AG20443 (cell line): ENCODE data around the gene BBX.
A peak's percentile ranks its signal among the peaks of the same experiment; 100 is the strongest.
"Not testable (repeated sequence)": the region's sequence is repeated elsewhere in the genome, so short reads cannot be mapped to it uniquely, and the experiment has no call there.

ENCODE experiments used
- DNase-seq: peaks from one replicate; pipeline ENCODE4 v3.0.0; 2012; ENCODE audit warnings: low spot score, mixed read lengths

Gene BBX

GRCh38 chr3:107542665-107543064, 19.9 kb downstream of the BBX start:
- DNase-seq, result no peak

GRCh38 chr3:107543666-107544065, 20.9 kb downstream of the BBX start:
- no peak for DNase-seq

DNA sequence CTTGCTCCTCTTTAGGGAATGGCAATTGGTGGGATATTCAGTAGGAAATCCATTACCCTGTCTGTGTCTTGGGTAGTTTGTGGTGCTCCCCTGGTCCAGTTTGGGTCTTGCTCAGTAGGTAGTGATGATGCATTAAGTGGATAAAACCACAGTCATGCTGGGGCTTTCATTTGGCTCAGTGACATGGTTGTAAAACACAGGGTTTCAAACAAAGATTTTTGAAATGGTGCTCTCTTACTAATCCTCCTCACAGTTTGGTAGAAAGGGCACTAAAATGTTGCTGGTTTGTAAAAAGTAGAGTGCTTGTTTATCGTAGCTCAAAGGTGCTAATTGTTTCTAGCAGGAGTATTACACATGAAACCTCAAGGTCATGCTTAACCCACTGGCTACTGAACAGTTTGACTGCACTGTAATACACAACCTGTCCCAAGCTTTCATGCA, 22.9 kb downstream of the BBX start:
- DNase-seq, result peak; percentile 54

- DNase-seq, result no peak
Observed at GRCh38 chr3:107548601-107549000, 25.8 kb downstream of the BBX start.

- no peak for DNase-seq
Observed at GRCh38 chr3:107555359-107555758, 32.6 kb downstream of the BBX start.

DNA sequence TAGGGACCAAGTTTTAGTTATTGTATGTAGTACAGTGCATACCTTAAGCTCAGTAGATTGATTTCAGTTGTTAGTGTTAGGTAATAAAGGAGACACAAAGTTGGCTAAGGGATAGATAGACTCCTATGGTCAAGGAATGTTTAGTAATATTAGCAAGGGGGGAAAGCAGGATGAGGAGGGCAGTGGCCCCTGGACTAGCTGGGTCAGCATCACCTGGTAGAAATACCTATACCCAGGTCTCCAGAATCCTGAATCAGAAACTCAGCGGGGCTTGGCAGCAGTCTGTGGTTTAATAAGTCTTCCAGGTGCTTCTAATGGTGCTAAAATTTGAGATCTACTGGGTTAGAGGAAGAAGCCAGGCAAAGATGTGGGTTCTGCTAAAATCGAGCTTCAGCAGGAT, 35.0 kb downstream of the BBX start:
- DNase-seq, result no peak

- DNase-seq, result no peak
Observed at GRCh38 chr3:107560166-107560565, 37.4 kb downstream of the BBX start.

DNA sequence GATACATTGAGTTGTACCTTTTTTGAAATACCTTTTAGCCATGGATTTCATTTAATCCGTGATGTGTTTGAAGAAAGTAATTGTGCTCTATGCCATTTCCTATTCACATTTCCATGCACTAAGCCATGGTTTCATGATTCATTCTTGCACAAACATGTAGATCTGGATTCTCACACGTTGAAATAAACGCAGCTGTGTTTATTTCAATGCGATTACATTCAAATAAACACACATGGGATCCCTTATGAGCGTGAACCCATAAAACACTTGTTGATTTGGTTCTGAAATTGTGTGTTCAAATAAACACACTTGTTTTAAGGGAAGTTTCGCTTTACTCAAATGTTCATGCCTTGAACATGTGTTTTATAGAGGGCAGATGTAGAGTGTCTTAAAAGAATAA, 39.2 kb downstream of the BBX start:
- DNase-seq, result no peak

GRCh38 chr3:107562969-107563529, 40.3 kb downstream of the BBX start:
- no peak for DNase-seq

DNA sequence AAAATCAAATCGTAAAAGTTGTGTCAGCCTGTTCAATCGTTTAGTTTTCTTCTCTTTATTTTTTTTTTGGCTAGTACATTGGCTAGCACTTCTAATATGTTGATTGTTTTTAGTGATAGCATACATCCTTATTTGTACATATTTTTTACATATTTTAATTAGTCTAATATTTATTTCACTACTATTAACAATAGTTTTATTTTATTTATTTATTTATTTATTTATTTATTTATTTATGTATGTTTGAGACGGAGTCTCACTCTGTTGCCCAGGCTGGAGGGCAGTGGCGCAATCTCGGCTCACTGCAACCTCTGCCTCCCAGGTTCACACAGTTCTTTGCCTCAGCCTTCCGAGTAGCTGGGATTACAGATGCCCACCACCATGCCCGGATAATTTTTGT, 42.5 kb downstream of the BBX start:
- DNase-seq, result not testable (repeated sequence)

GRCh38 chr3:107571089-107571488, 48.3 kb downstream of the BBX start:
- not testable (repeated sequence) for DNase-seq

- not testable (repeated sequence) for DNase-seq
Observed at GRCh38 chr3:107571492-107571891, 48.7 kb downstream of the BBX start.

DNA sequence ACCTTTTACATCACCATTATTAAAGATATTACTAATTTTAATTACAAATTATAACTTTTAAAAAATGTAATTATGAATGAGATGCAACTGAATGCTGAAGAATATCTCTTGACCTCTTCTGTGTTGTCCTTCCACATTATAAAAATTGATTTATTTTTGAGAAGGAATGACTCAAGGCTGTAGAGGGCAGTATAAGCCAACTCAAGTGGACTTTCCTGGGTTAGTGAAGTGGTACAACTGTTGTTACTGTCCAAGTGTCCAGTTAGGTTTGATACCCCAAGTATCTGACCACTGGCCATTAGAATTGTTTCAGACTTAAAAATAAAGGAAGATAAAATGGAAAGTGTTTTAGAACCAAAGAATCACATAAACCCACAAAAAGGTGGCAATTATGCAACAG, 51.9 kb downstream of the BBX start:
- peak; percentile 50 for DNase-seq

DNA sequence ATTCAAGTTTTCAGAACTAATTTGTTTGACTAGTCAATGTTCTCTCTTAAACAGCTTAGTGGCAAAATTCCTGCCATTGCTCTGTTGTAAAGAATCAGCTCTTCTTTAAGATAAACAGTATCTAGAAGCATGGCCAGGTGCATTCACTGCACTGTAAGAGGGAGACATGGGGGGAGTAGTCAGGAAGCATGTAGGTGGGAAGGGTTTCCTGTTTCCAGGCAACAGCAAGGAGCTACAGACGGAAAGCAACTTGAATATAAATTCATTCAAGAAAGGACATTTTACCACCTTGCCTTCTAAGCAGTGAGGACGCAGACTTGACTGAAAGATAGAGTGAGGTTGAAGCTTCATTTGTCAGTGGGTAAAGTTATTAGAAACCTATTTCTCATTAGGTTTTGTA, 55.3 kb downstream of the BBX start:
- DNase-seq, result no peak

DNA sequence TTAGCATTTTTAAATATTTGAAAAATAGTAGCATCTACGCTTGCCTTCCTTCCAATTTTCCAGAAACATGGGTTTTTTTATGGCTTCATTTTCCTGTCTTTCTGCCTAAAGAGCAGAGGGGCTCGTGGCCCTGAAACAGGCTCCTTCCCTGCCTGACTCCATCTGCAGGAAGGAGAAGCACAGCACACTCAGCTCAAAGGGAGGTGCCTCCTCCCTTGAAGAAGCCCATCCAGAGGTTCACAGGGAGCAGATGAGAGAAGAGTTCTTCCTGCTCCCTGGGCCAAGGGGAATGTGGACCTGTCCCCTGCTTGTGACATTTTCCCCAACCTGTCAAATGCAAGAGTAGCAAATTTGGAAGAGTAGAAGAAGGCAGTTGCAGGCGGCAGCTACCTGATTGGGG, 55.8 kb downstream of the BBX start:
- no peak for DNase-seq

DNA sequence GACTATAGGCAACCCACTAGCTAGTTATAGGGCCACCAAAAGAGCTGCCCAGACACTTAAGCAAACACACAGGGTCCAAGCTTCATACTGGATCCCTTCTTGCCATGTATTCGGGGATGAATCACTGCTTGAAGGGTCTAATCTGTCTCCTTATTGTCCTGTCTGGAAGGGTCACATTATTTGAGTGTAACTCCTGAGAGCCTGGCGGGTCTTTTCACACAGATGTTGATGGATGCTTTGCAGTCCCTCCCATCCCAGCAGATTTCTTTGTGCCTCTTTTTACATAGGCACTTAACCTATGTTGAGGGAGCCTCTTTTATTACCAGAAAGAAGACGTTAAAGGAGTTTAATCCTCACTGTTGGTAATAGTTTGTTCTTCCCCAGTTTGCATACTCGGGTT, 56.6 kb downstream of the BBX start:
- no peak for DNase-seq

GRCh38 chr3:107581230-107581629, 58.5 kb downstream of the BBX start:
- DNase-seq, result no peak

DNA sequence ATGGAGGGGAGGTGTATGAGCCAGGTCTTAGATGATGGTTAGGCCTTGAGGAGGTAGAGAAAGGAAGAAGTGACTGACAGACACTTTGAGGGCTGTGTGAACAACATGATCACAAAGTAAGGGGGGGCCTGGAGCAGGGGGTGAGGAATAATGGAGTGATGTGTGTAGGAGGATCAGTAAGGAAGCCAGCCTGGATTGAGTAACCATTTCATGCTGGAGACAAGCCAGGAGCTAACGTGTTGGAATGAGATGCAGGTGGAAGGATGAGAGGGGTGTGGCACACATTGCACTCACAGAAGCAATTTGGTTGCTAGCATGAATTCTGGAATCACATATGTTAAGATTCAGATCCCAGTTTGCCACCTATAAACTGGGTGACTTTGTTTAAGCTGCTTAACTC, 65.5 kb downstream of the BBX start:
- DNase-seq, result no peak

DNA sequence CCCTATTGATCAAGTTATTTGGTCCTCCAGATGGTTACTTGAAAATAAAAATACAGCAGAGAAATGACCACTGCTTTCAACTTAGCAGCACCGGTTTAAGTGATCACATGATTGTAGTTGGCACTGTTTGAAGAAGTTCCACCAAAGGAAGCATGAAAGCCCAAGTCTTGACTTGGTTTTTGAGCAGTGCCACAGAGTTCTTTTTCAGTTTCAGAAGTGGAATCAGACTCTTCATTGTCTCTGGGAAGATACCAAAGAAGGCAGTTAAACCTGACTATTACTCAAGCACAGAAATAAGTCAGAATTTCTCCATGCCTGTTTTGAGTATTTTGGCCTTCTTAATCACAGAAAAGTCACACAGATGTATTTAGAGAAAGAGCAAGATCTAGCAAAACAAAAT, 66.7 kb downstream of the BBX start:
- no peak for DNase-seq

- no peak for DNase-seq
Observed at GRCh38 chr3:107590786-107591185, 68.0 kb downstream of the BBX start.

- DNase-seq, result no peak
Observed at GRCh38 chr3:107592073-107592472, 69.3 kb downstream of the BBX start.

DNA sequence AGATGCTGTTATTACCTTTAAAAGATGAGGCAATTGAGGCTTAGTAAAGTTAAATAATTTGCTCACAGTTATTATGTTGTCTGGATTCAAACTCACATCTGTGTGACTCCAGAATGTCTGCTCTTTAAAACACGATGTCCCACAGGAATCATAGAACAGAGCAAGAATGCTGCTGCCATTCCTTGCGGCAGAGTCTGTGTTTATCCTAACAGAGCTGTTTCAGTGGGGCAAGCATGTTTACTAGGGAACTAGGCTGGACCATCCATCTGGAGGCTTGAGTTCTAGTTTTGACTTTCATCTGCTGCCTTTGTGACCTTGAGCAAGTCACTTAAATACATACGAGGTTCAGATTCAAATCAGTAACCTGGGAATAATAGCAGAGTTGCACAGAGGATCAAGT, 72.1 kb downstream of the BBX start:
- DNase-seq, result no peak

DNA sequence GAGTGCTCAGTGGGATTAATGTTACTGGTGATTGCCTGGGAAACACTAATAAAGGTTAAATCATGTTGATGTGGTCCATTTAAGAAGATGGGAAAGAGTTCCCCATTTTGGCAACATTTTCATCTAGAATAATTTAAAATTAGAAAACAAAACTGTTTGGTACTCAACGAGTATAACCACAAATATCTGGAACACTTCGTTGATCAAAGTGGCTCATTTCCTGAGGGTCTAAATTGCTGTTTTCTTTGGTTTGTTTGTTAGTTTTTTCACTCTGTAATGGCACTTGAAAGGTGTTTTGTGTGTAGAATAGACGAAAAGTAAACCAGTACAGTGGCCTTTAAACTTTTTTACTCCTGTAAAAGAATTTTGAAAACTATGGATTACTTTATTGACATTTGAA, 73.9 kb downstream of the BBX start:
- no peak for DNase-seq

- peak; percentile 64 for DNase-seq
Observed at GRCh38 chr3:107598926-107599771, 76.4 kb downstream of the BBX start.
